ENCODE data around the gene PLEKHA3.

Gene PLEKHA3

DNA sequence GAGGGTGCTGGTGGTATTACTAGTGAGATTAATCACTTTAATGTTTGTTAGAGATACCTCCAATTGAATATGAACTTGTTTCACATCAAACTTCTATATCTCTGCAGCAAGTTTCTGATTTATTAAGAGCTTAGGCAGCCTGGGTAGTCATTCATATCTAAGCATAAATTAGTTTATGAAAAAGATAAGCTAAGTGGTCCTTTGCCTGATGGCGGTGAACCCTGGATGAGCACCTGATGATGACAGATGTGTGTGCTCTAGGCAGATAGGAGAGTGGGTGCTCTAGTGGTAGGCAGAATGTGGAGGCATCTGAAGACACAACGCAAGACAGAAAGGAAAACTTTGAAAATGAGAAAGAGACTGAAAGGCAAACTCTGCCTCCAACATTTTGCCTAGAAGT lies 6.9 kb upstream of the PLEKHA3 start:
- TF ChIP-seq, protein P1, sequence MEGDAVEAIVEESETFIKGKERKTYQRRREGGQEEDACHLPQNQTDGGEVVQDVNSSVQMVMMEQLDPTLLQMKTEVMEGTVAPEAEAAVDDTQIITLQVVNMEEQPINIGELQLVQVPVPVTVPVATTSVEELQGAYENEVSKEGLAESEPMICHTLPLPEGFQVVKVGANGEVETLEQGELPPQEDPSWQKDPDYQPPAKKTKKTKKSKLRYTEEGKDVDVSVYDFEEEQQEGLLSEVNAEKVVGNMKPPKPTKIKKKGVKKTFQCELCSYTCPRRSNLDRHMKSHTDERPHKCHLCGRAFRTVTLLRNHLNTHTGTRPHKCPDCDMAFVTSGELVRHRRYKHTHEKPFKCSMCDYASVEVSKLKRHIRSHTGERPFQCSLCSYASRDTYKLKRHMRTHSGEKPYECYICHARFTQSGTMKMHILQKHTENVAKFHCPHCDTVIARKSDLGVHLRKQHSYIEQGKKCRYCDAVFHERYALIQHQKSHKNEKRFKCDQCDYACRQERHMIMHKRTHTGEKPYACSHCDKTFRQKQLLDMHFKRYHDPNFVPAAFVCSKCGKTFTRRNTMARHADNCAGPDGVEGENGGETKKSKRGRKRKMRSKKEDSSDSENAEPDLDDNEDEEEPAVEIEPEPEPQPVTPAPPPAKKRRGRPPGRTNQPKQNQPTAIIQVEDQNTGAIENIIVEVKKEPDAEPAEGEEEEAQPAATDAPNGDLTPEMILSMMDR (IDR thresholded peaks at IDR 0.05; ENCODE audit: low read depth, low read length, missing control alignments), result no peak
- no peak for DNase-seq (ENCODE audit: low read depth)
- H3K4me3 ChIP-seq (ENCODE audit: low read depth, low read length), result no peak overlapping the region

DNA sequence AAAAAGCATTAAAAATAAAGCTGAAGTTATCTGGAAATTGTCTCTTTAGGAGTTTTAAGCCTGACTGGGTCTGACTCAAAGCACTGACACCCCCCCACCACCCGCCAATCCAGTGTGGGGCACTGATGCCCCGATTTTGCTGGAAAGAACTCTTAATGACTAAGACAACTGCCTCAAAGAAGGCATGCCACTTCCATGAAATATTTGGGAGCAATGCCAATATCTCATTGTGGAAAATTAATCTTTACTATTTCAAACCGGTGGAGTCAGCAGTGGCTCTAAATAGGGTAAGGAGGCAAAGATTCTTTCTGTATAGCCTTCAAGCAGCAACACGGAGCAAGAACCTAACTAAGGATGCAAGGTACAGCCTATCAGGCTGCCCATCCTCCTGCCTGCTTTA lies 6.3 kb upstream of the PLEKHA3 start:
- no peak for DNase-seq (ENCODE audit: low read depth)
- TF ChIP-seq, protein P1 (IDR thresholded peaks at IDR 0.05; ENCODE audit: low read depth, low read length, missing control alignments), result no peak
- H3K4me3 ChIP-seq (ENCODE audit: low read depth, low read length), result no peak overlapping the region

DNA sequence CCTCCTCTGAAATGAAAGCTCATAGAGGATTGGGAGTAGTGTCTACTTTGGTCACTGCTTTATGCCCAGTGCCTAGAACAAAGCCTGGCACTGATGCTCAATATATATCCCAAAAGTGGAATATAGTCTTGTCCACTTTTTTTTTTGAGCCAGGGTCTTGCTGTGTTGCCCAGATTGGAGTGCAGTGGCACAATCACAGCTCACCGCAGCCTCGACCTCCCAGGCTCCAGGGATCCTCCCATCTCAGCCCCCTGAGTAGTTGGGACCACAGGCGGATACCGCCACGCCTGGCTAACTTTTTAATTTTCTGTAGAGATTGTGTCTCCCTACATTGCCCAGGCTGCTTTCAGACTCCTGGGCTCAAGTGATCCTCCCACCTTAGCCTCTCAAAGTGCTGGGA lies 5.7 kb upstream of the PLEKHA3 start:
- TF ChIP-seq, protein P1 (IDR thresholded peaks at IDR 0.05; ENCODE audit: low read depth, low read length, missing control alignments), result no peak
- H3K4me3 ChIP-seq (ENCODE audit: low read depth, low read length), result no peak overlapping the region
- no peak for DNase-seq (ENCODE audit: low read depth)

DNA sequence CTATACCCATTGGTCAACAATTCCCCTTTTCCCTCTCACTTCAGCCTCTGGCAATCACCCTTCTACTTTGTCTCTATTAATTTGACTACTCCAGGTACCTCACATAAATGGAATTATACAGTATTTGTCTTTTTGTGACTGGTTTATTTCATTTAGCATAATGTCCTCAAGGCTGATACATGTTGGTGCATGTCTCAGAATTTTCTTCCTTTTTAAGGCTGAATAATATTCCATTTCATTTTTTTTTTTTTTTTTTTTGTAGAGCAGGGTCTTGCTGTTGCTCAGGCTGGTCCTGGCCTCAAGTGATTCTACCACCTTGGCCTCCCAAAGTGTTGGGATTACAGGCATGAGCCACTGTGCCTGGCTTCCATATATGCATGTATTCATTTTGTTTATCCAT lies 3.8 kb upstream of the PLEKHA3 start:
- no peak for DNase-seq (ENCODE audit: low read depth)
- TF ChIP-seq, protein P1 (IDR thresholded peaks at IDR 0.05; ENCODE audit: low read depth, low read length, missing control alignments), result no peak
- H3K4me3 ChIP-seq (ENCODE audit: low read depth, low read length), result no peak overlapping the region

DNA sequence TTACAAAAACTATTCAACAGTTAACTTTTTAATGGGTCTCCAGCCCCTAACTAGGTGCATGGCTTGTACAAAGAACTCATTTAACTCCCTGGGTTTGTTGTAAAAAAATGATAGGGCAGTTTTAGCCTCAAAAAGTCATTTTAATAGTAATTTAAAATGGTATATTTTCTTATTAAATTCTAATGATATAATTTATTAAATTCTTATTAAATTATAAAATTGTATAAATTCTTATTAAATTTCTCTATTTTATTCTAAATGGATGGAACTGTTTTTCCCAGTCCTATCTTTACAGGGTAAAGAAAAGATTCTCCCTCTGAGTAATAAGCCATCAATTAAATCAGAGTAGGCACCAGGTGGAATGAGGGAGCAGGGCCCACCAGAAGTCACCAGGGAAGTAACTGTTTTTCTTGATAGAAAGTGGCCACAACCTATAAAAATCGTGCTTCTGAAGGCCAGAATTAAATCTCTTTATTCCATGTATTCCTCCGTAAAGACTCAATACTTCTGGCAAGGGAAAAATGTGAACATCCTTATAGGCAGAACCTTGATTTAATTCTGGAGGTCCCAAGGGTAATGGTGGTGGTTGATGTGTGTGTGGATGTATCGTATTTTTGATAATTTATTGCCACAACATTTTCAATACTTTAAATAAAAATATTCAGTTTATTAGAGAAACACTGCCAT lies 2.7 kb upstream of the PLEKHA3 start:
- TF ChIP-seq, protein P1 (IDR thresholded peaks at IDR 0.05; ENCODE audit: low read depth, low read length, missing control alignments), result no peak
- no peak for DNase-seq (ENCODE audit: low read depth)
- peak overlapping the region; percentile 78 for H3K4me3 ChIP-seq (ENCODE audit: low read depth, low read length)

DNA sequence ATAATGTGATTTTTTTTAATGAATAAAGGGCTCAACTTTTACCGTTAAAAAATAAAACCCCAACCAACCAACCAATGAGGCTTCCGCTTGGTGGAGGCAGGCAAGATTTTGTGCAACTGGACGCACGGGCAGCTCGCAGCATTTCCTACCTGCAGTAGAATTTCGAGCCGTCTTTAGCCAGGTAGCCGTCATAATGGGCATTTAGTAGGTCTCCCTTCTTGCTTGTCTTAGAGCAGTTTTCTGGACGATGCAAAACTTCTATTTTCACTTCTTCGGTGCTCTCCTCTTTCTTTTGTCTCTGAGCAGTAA lies 2.2 kb upstream of the PLEKHA3 start:
- peak overlapping the region; percentile 78 for H3K4me3 ChIP-seq (ENCODE audit: low read depth, low read length)

More for the DNA sequence above, 2.2 kb upstream of the PLEKHA3 start:
- DNase-seq (ENCODE audit: low read depth), result no peak
- TF ChIP-seq, protein P1 (IDR thresholded peaks at IDR 0.05; ENCODE audit: low read depth, low read length, missing control alignments), result no peak

All from GM12864 (cell line).